Epidermal melanocyte (primary cell): ENCODE data around the gene CREB3L2.
A peak's percentile ranks its signal among the peaks of the same experiment; 100 is the strongest.
"Not testable (repeated sequence)": the region's sequence is repeated elsewhere in the genome, so short reads cannot be mapped to it uniquely, and the experiment has no call there.

Experiments
- DNase-seq: peaks from one replicate; pipeline ENCODE4 v3.0.0; 2011; ENCODE audit warnings: low spot score; ENCODE audit not compliant: insufficient read length

CREB3L2 gene

DNA sequence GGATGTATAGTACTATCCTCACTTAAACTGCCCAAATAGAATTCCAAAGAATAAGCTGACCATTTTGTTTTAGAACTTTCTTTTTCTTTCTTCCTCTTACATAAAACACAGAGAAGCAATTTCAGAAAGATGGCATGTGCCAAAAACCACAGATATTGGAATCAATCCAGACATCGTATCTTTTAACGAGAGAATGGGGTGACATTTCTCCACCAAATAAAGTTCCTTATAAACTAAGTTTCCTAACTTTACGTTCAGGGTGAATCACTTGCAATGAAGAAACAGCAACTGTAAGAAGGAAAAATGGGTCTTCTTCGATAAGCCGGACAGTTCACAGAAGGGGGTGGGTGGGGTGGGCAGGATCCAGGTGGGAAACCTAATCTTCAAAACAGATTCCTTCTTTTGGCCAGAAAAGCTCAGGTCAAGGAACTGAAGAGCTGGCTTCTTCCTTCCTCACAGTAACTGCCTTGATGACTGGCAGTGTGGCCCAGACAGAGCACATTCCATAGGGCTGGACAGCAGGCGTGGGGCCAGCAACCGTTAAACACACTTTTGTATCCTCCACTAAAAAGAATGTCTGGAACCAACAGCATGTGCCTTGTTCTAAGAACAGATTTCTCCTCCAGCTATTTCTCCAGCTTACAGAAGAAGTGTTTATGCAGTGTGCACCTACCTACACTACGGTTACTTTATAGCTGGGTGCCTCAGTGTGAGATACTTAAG is 31.5 kb downstream of the CREB3L2 start:
- DNase-seq: peak; percentile 89

DNA sequence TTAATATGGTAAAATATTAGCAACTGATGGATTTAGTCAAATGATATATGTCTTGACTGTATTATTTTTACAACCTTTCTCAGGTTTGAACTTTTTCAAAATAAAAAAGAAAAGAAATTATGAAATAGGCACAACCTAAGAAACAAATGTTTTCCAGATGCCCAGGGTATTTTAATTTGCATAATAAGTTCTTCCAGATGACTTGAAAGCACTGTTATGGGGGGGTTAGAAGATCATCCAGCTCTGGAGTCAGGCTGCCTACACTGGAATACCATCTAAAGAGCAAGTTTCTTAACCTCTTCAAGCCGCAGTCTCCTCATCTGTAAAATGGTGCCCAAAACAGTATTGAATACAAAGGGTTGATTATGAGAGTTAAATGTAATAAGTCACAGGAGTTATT is 32.1 kb downstream of the CREB3L2 start:
- no peak for DNase-seq

DNA sequence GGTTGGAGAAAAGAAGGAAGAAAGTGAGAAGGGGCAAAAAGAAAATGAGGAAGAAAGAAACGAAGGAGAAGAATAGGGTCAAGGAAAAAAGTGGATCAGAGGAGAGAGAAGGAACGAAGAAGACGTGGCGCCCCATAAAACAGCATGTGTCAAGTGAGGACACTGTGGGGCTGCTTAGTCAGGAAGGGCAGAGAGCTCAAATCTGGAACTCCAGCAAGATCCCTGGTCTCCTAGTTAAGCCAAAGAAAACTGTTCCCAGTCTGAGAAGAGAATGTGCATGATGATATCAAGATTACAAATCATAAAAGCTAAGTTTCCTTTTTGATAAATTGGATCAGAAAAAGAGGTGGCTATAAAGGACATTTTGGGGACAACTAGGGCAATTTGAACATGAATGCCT is 33.0 kb downstream of the CREB3L2 start:
- DNase-seq: no peak

GRCh38 chr7:137968339-137968738 is 33.5 kb downstream of the CREB3L2 start:
- not testable (repeated sequence) for DNase-seq

DNA sequence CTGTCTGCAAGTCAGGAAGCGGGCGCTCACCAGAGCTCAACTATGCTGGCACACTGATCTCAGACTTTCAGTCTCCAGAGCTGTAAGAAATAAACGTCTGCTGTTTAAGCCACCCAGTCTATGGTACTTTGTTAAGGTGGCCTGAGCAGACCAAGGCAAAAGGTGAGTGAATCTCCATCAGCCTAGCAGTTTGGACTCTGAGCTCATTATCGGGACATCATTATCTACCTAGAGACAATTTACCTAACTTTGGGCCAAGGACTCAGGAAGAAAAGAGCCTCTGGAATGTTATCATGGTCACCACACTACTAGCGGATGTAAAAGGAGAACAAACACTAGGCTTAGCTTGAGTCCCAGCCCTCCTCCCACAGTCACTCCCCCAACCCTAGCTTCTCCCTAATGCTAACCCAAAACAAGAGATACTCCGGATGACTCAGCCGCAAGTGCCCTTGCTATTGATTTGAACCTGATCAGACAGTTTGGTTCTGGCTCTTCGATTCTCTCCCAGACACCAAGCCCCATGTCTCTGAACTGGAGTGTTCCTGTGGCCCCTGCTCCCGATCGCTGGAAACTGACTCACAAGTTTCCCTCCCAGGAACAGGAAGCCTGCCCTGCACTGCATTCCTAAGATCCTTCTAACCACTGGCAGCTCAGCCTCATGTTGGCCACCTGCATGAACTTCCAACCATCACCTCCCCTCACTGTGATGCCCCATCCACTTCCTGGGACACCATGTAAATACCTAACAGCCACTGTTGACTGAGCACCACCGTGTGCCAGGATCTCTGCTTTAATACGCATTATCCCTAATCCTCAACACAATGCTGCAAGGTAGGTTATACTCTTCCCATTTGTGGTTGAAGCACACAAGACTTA is 34.5 kb downstream of the CREB3L2 start:
- no peak for DNase-seq

GRCh38 chr7:137966641-137967142 is 35.2 kb downstream of the CREB3L2 start:
- no peak for DNase-seq

DNA sequence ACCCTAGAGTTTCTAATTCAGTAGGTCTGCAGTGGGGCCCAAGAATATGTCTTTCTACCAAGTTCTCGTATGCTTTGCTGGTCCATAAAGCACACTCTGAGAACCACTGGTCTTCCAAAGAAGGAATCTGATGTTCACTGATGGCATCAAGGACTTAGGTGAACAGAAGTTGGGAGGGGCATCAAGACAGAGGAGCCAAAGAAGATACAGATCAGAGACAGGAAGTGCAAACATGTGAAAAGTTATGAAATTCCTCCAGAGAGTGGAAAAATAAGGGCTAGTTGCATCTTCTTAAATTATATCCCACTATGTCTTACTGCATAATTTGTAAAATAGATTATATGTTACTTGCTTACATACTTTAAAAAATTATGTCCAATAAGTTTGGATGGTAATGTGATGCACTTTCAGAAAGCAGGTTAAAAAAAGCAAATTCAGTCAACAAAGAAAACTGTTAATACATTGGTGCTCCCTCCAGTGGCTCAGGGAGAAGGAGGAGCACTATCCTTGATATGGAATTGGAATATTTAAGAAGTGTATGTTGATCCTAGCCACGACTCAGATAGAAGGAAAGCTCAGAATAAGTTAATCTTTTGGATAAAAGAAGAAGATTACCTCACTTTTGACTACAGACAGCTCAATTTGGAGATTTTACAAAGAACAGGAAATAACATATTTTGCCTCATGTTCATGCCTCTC is 35.8 kb downstream of the CREB3L2 start:
- no peak for DNase-seq

GRCh38 chr7:137964824-137965545 is 36.9 kb downstream of the CREB3L2 start:
- no peak for DNase-seq

DNA sequence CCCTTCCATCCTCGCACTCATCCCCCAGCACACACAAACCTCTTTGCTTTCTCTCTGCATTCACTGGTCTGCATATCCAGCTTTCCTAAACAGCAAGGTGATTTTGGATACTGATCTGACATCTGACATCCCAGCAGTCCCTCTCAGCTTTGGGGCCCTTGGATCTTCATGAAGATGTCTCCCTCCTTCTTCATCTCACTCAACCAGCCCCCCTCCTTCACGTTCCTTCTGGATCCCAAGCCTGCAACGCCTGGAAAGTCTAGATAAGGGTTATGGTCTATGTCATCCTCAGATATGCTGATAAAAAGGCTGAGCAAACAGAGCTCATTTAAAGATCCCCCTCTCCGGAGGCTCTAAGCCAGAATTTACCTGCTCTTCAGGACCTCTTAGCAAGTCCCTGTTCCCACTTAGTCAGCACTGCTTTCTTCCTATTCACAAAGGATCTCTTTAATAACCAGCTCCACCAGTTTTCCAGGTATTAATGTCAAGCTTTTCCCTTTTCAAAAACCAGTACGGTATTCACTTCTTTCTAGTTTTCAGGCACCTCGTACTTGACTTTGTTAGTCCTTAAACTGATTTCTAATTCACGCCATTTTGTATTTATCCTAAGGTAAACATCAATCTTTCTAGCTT is 38.9 kb downstream of the CREB3L2 start:
- no peak for DNase-seq

DNA sequence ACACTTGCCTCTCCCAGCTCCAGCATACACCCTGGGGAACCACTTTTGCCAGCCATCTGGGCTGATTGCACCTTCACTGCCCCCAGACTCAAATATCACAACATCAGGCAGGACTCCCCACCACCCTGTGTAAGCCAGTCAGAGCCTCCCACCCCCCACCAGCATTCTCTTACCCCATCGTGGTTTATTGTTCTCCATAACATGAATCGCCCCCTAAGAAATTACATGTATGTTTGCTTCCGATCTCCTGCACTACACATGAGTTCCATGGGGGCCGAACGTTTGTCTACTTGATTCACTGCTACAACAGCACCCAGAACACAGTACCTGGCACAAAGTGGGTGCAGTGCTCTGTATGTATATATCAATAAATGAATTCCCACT is 39.4 kb downstream of the CREB3L2 start:
- DNase-seq: no peak

DNA sequence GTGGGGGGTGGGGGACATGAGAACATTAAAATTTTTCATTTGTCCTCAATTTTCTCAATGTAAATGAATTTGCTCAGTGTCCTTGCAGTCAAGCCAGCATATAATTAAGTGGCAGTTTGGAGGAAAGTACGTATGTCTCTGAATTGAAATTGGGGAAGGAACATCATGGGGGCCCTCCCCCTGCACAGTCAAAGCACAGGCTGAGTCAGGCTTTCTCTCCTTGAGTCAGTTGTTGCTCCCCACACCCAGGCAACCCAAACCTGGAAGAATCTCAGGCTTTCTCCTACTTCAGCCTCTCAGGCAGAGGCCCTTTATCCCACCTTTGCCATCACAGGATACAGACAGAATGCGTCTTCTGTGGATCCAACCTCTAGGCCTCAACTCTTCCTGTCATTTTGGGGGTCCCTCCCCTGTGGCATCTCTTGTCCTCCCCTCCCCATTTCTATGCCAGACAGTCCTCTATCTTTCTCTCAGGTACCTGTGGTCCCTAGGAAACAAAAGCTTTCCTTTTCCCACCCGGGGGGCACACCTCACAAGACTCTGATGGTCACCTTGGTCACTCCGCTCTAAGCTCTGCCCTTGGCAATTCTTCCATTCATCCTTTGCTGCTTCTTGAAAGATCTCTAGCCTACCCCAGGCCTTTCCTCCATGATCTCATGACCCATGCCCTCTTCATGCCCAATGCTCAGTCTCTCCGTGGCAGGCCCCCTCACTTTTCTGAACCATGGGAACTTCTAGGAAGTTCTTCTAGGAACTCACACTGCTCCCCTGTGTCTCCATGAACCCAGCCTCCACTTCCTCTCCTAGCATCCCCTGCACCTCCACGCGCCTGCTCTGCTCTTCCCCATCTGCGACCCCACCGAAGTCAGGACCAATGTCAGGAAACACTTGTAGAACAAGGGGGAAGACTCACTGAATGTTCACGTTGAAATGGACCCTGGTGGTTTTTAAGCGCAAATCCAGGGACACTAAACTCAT is 40.4 kb downstream of the CREB3L2 start:
- no peak for DNase-seq

DNA sequence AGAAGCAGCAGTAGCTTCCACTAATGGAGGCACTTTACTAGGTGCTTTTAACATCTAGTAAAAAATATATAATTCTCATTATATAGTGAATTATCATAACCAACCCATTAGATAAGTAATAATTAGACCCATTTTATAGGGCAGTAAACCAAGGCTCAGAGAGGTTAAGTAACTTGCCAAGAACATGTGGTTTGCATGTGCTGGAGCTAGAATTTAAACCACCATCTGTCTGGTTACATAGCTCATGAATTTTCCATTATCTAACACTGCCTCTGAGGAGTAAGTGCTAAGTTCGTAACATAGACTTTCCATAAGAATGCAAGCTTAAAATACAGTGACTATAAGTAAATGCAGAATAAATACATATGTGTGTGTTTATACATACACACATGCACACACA is 41.9 kb downstream of the CREB3L2 start:
- no peak for DNase-seq

DNA sequence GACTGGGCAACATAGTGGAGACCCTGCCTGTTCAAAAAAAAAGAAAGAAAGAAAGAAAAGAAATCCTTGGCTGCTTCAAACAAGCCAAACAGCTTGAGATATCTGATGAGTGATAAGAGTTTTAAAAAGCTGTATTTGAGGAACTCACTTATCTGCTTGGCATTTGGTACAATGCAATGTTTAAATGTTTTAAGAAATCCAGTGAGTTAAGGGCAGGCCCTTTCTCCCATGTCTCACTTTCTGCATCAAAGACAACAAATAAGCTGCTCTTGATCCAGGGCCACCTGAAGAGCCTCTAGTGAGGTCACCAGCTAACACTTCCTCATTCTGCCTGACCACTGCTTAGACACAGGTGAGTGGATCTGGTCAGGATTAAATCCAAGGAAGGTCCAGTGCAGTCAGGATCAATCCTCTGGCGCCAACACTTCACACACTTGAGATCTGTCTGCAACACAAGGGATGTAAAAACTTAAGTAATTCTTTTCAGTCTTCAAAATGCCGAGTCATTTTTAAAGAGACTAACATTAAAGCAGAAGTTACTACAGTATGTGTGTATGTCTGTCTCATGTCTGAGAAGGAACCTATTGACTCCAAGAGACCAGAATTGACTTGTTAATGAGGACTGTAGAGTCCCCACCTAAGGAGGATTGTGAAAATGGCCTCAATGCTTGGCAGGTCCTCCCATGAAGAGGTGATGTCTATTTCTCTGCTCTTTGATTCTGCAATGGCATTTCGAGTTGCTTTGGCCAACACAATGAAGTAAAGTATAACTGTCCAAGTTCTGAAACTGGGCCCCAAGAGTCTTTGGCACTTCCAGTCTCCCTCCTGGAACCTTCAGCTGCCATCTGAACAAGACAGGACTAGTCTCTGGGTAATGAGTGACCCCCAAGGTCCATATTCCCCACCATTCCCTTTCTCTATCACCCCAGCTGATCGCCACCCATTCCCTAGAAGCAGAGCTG is 43.1 kb downstream of the CREB3L2 start:
- no peak for DNase-seq

DNA sequence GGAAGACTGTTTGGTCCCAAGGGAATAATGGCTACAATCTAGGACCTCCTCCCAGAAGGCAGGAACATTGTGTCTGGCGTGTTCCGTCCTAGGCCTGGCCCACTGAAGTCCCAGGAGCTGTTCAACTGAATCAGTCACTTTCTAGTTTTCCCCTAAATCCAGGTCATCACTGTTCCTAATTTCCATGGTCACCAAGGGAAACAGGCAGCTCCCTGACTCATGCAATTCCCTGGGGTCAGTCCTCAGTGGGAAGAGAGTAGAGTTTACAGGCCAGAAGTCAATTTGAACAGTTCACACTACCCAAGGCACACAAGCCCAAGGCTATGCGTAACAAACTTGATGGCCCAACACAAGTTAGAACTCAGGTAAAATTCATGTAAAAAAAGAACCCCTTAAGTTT is 44.0 kb downstream of the CREB3L2 start:
- DNase-seq: no peak

DNA sequence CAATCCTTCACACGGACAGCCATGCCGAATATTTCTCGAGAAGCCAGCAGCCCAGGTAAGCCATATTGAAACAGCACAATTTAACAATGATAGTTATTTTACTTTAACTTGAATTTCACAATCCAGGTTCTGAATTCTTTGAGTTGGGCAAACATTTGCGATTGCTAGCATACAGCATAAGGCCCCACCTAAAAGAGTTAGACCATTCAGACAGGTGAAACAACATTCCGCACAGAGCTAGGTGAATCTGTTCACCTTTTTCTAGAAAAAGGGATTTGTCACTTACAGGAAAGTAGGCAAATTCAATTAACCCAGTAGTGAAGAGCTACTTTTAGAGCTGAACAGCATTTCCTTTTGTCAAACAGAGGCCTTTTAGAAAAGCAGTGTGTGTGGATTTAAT is 45.3 kb downstream of the CREB3L2 start:
- no peak for DNase-seq

GRCh38 chr7:137956183-137956582 is 45.7 kb downstream of the CREB3L2 start:
- no peak for DNase-seq

GRCh38 chr7:137954614-137955013 is 47.3 kb downstream of the CREB3L2 start:
- no peak for DNase-seq

GRCh38 chr7:137953665-137954470 is 48.0 kb downstream of the CREB3L2 start:
- DNase-seq: peak; percentile 32
